SK-N-SH (cell line): ENCODE measurements around the gene LINGO3.

Experiments used
- TF ChIP-seq, protein P1 (sequence below): fragments of 200-600 bp; sonication (generic); IDR thresholded peaks from 2 replicates; pipeline ENCODE4 v1.6.1; 2017; ENCODE audit warnings: antibody characterized with exemption, mild to moderate bottlenecking, moderate library complexity
- TF ChIP-seq, protein P2 (sequence below): IDR thresholded peaks from 2 replicates; pipeline ENCODE4; 2012

DNA sequence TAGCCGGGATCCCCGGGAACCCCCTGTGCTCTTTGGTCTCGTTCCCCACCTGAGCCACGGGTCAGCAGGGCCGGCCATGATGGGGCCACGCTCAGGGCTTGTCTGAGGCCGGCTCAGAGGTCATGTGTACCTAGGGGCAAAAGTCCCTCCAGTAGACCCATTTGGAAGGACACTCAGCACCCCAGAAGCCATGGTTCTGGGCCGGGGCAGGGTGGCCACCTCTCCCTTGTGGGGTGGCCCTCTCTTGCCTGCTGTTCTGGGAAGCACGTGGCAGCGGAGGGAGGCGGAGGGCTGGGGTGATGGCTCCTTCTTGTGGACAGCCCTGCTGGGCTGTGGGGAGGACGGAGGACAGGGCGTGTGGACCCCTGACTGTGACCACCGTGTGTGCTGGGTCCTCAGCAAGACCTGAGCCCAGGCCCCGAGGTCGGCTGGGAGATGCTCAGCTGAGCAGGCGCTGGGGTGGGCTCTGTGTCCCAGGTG lies 19.6 kb downstream of the LINGO3 start:
- TF ChIP-seq, protein P1, sequence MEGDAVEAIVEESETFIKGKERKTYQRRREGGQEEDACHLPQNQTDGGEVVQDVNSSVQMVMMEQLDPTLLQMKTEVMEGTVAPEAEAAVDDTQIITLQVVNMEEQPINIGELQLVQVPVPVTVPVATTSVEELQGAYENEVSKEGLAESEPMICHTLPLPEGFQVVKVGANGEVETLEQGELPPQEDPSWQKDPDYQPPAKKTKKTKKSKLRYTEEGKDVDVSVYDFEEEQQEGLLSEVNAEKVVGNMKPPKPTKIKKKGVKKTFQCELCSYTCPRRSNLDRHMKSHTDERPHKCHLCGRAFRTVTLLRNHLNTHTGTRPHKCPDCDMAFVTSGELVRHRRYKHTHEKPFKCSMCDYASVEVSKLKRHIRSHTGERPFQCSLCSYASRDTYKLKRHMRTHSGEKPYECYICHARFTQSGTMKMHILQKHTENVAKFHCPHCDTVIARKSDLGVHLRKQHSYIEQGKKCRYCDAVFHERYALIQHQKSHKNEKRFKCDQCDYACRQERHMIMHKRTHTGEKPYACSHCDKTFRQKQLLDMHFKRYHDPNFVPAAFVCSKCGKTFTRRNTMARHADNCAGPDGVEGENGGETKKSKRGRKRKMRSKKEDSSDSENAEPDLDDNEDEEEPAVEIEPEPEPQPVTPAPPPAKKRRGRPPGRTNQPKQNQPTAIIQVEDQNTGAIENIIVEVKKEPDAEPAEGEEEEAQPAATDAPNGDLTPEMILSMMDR, result no peak
- TF ChIP-seq, protein P2, sequence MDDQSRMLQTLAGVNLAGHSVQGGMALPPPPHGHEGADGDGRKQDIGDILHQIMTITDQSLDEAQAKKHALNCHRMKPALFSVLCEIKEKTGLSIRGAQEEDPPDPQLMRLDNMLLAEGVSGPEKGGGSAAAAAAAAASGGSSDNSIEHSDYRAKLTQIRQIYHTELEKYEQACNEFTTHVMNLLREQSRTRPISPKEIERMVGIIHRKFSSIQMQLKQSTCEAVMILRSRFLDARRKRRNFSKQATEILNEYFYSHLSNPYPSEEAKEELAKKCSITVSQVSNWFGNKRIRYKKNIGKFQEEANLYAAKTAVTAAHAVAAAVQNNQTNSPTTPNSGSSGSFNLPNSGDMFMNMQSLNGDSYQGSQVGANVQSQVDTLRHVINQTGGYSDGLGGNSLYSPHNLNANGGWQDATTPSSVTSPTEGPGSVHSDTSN, result no peak
